Measurements from ENCODE around the gene CASP7.

- TF ChIP-seq POLR2A (IDR thresholded peaks at IDR 0.05; ENCODE audit: low read depth, low read length) (no peak), POLR2AphosphoS5 (IDR thresholded peaks at IDR 0.05; ENCODE audit: low read depth, low read length) (no peak)
Observed at GRCh38 chr10:113690749-113691148, 11.0 kb downstream of the CASP7 start.
